HG03159 (cell line): ENCODE results near the gene NPFFR2.
"Not testable (repeated sequence)": the region's sequence is repeated elsewhere in the genome, so short reads cannot be mapped to it uniquely, and the experiment has no call there.

Source experiments
- ATAC-seq: cut with Tn5 transposase; IDR thresholded peaks from one replicate; pipeline ENCODE4 v1.9.1; 2021; ENCODE audit warnings: mild to moderate bottlenecking, moderate library complexity; ENCODE audit not compliant: unreplicated experiment

Gene NPFFR2

GRCh38 chr4:72031868-72032608, at the start of gene NPFFR2:
Gene NPFFR2, plus strand, starts transcription at chr4:72032000. Its CDS starts 96,592 bp downstream, at chr4:72128592.
- no peak for ATAC-seq

GRCh38 chr4:71992571-71993312, 39.1 kb upstream of the NPFFR2 start:
- no peak for ATAC-seq

GRCh38 chr4:71994559-71994958, 37.2 kb upstream of the NPFFR2 start:
- ATAC-seq = no peak

- ATAC-seq = no peak
Observed at GRCh38 chr4:71995297-71995696, 36.5 kb upstream of the NPFFR2 start.

GRCh38 chr4:72006586-72006985, 25.2 kb upstream of the NPFFR2 start:
- ATAC-seq = no peak

- no peak for ATAC-seq
Observed at GRCh38 chr4:72011906-72012305, 19.9 kb upstream of the NPFFR2 start.

GRCh38 chr4:72016011-72016410, 15.8 kb upstream of the NPFFR2 start:
- ATAC-seq = no peak

- no peak for ATAC-seq
Observed at GRCh38 chr4:72019688-72020087, 12.1 kb upstream of the NPFFR2 start.

- ATAC-seq = no peak
Observed at GRCh38 chr4:72022553-72022952, 9.2 kb upstream of the NPFFR2 start.

GRCh38 chr4:72055566-72055965, 23.8 kb downstream of the NPFFR2 start:
- no peak for ATAC-seq

GRCh38 chr4:72063726-72064125, 31.9 kb downstream of the NPFFR2 start:
- ATAC-seq = no peak

GRCh38 chr4:72067051-72067450, 35.3 kb downstream of the NPFFR2 start:
- no peak for ATAC-seq

GRCh38 chr4:72073816-72074215, 42.0 kb downstream of the NPFFR2 start:
- ATAC-seq = no peak

- ATAC-seq = no peak
Observed at GRCh38 chr4:72076562-72076961, 44.8 kb downstream of the NPFFR2 start.

GRCh38 chr4:72077346-72077745, 45.5 kb downstream of the NPFFR2 start:
- no peak for ATAC-seq

- peak; percentile 73 for ATAC-seq
Observed at GRCh38 chr4:72084587-72085011, 52.8 kb downstream of the NPFFR2 start.

GRCh38 chr4:72090606-72091005, 58.8 kb downstream of the NPFFR2 start:
- not testable (repeated sequence) for ATAC-seq

GRCh38 chr4:72094059-72094797, 62.4 kb downstream of the NPFFR2 start:
- ATAC-seq = no peak

- no peak for ATAC-seq
Observed at GRCh38 chr4:72107456-72107855, 75.7 kb downstream of the NPFFR2 start.

- ATAC-seq = no peak
Observed at GRCh38 chr4:72109364-72109763, 77.6 kb downstream of the NPFFR2 start.

- no peak for ATAC-seq
Observed at GRCh38 chr4:72109959-72110497, 78.2 kb downstream of the NPFFR2 start.
